Hepatocyte (in vitro differentiated cells): ENCODE results near the gene CLTCL1.

Source experiments
- EZH2 ChIP-seq: fragments of 200-600 bp; sonication (generic); IDR thresholded peaks from 2 replicates; pipeline ENCODE4 v1.6.1; 2016; ENCODE audit warnings: antibody characterized with exemption, mild to moderate bottlenecking, borderline replicate concordance
- EZH2phosphoT487 ChIP-seq: fragments of 200-600 bp; sonication (generic); IDR thresholded peaks from one replicate; pipeline ENCODE4 v1.6.1; 2018; ENCODE audit warnings: antibody characterized with exemption, mild to moderate bottlenecking, low read depth, moderate library complexity; ENCODE audit not compliant: unreplicated experiment, severe bottlenecking
- TF ChIP-seq, protein P1 (sequence below): fragments of 200-600 bp; sonication (generic); IDR thresholded peaks from 2 replicates; pipeline ENCODE4 v1.5.1; 2016; ENCODE audit warnings: antibody characterized with exemption, mild to moderate bottlenecking; ENCODE audit not compliant: poor library complexity

DNA sequence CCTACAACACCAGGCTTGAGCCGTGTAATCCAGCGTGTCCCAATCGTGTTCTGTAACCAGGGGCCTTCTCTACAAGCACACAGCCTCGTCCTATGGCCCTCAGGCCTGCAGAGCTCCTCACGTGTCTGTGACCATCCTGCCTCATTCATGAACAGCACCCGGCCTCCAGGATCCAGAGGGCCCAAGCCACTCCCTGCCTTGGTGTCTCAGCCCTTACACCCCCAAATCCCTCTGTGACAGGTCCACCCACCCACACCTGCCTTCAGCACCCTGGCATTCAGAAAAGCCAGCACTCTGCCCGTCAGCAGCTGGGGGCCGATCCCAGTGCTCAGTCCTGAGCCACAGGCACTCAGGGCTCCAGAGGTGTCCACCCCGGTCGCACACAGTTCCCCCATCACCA, 154.6 kb downstream of the CLTCL1 start:
- TF ChIP-seq, protein P1, sequence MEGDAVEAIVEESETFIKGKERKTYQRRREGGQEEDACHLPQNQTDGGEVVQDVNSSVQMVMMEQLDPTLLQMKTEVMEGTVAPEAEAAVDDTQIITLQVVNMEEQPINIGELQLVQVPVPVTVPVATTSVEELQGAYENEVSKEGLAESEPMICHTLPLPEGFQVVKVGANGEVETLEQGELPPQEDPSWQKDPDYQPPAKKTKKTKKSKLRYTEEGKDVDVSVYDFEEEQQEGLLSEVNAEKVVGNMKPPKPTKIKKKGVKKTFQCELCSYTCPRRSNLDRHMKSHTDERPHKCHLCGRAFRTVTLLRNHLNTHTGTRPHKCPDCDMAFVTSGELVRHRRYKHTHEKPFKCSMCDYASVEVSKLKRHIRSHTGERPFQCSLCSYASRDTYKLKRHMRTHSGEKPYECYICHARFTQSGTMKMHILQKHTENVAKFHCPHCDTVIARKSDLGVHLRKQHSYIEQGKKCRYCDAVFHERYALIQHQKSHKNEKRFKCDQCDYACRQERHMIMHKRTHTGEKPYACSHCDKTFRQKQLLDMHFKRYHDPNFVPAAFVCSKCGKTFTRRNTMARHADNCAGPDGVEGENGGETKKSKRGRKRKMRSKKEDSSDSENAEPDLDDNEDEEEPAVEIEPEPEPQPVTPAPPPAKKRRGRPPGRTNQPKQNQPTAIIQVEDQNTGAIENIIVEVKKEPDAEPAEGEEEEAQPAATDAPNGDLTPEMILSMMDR = no peak
- TF ChIP-seq EZH2 (no peak), EZH2phosphoT487 (no peak)
